ENCODE data around the gene SOCS6. TPM values are rescaled to one million over a fixed set of nuclear protein-coding genes. Genes with fewer than 3 reads are reported as not detected.

SOCS6 gene
- total RNA-seq, 1 donor from 2014 or later: 21.8 TPM

- DNase-seq (ENCODE audit: missing footprints) (no peak), ATAC-seq (no peak)
- intact Hi-C loops (cut with DNase I): no loop called here
Measured at GRCh38 chr18:70310560-70311320, 21.9 kb downstream of the SOCS6 start.

GRCh38 chr18:70311726-70312125 lies 22.9 kb downstream of the SOCS6 start:
- intact Hi-C loops (cut with DNase I): no loop called here
- DNase-seq (ENCODE audit: missing footprints): no peak
- no peak for ATAC-seq

- ATAC-seq (no peak), DNase-seq (ENCODE audit: missing footprints) (no peak)
- intact Hi-C loops (cut with DNase I): no loop called here
Measured at GRCh38 chr18:70313640-70314039, 24.8 kb downstream of the SOCS6 start.

GRCh38 chr18:70314151-70314782 lies 25.4 kb downstream of the SOCS6 start:
- DNase-seq (ENCODE audit: missing footprints) (no peak), ATAC-seq (no peak)
- intact Hi-C loops (cut with DNase I): no loop called here

GRCh38 chr18:70319187-70319586 lies 30.3 kb downstream of the SOCS6 start:
- DNase-seq (ENCODE audit: missing footprints): no peak
- intact Hi-C loops (cut with DNase I): no loop called here
- ATAC-seq: no peak

GRCh38 chr18:70321616-70322015 lies 32.8 kb downstream of the SOCS6 start:
- intact Hi-C loops (cut with DNase I): no loop called here
- ATAC-seq (no peak), DNase-seq (ENCODE audit: missing footprints) (no peak)

GRCh38 chr18:70322385-70322784 lies 33.5 kb downstream of the SOCS6 start:
- no peak for ATAC-seq
- no peak for DNase-seq (ENCODE audit: missing footprints)
- intact Hi-C loops (cut with DNase I): no loop called here

GRCh38 chr18:70322928-70323327 lies 34.1 kb downstream of the SOCS6 start:
- ATAC-seq (no peak), DNase-seq (ENCODE audit: missing footprints) (no peak)
- intact Hi-C loops (cut with DNase I): no loop called here

- intact Hi-C loops (cut with DNase I): no loop called here
- ATAC-seq (no peak), DNase-seq (ENCODE audit: missing footprints) (peak; percentile 64)
Measured at GRCh38 chr18:70324897-70325296, 36.1 kb downstream of the SOCS6 start.

- ATAC-seq: no peak
- intact Hi-C loops (cut with DNase I): no loop called here
- DNase-seq (ENCODE audit: missing footprints): no peak
Measured at GRCh38 chr18:70326255-70326654, 37.4 kb downstream of the SOCS6 start.

- intact Hi-C loops (cut with DNase I): no loop called here
- DNase-seq (ENCODE audit: missing footprints) (no peak), ATAC-seq (no peak)
Measured at GRCh38 chr18:70328169-70328568, 39.3 kb downstream of the SOCS6 start.

- intact Hi-C loops (cut with DNase I): no loop called here
- no peak for DNase-seq (ENCODE audit: missing footprints)
- ATAC-seq: no peak
Measured at GRCh38 chr18:70329071-70329470, 40.2 kb downstream of the SOCS6 start.

- intact Hi-C loops (cut with DNase I): no loop called here
- no peak for ATAC-seq
- DNase-seq (ENCODE audit: missing footprints): no peak
Measured at GRCh38 chr18:70330887-70331286, 42.0 kb downstream of the SOCS6 start.

- no peak for DNase-seq (ENCODE audit: missing footprints)
- intact Hi-C loops (cut with DNase I): no loop called here
- no peak for ATAC-seq
Measured at GRCh38 chr18:70331456-70332097, 42.7 kb downstream of the SOCS6 start.

GRCh38 chr18:70332694-70333093 lies 43.8 kb downstream of the SOCS6 start:
- intact Hi-C loops (cut with DNase I): no loop called here
- DNase-seq (ENCODE audit: missing footprints): no peak
- no peak for ATAC-seq

- ATAC-seq (no peak), DNase-seq (ENCODE audit: missing footprints) (no peak)
- intact Hi-C loops (cut with DNase I): no loop called here
Measured at GRCh38 chr18:70333316-70333715, 44.5 kb downstream of the SOCS6 start.

GRCh38 chr18:70333757-70334156 lies 44.9 kb downstream of the SOCS6 start:
- intact Hi-C loops (cut with DNase I): no loop called here
- no peak for ATAC-seq
- DNase-seq (ENCODE audit: missing footprints): no peak

GRCh38 chr18:70334264-70334663 lies 45.4 kb downstream of the SOCS6 start:
- DNase-seq (ENCODE audit: missing footprints) (no peak), ATAC-seq (no peak)
- intact Hi-C loops (cut with DNase I): no loop called here

GRCh38 chr18:70334728-70335329 lies 46.0 kb downstream of the SOCS6 start:
- no peak for DNase-seq (ENCODE audit: missing footprints)
- ATAC-seq: no peak
- intact Hi-C loops (cut with DNase I): loop anchor here (5.0 kb wide), 1 partner anchor 38 kb away; no protein-coding TSS in a partner anchor
